H1 (cell line): ENCODE measurements around the gene LMAN2. TPM values are rescaled to one million over a fixed set of nuclear protein-coding genes. Genes with fewer than 3 reads are reported as not detected.

Source experiments
- EP300 ChIP-seq, 2 experiments: IDR thresholded peaks; 1 replicate in 1 of 2; 2 replicates in 1 of 2; pipeline ENCODE4 v1.6.1; 2011 to 2012; ENCODE audit warnings: low read depth in 2 of 2, low read length in 2 of 2, mild to moderate bottlenecking in 2 of 2, borderline replicate concordance in 1 of 2, inconsistent platforms in 1 of 2, moderate library complexity in 1 of 2
- HDAC2 ChIP-seq, 2 experiments: fragments of 300-600 bp in 1 of 2; sonication (generic) in 1 of 2; IDR thresholded peaks; 2 replicates each; pipeline ENCODE4 v1.6.1; 2011 to 2012; ENCODE audit warnings: low read depth in 2 of 2, low read length in 2 of 2, mild to moderate bottlenecking in 2 of 2, moderate library complexity in 2 of 2, borderline replicate concordance in 1 of 2, inconsistent platforms in 1 of 2
- KDM5A ChIP-seq: fragments of 200-600 bp; IDR thresholded peaks from 2 replicates; pipeline ENCODE4 v1.7.1; 2012; ENCODE audit warnings: mild to moderate bottlenecking, low read length, inconsistent platforms, mixed read lengths
- MAFK ChIP-seq: IDR thresholded peaks from 2 replicates; pipeline ENCODE4 v1.6.1; 2012; ENCODE audit warnings: low read depth, mild to moderate bottlenecking, improper control_type of control experiment, low read length
- NANOG ChIP-seq: IDR thresholded peaks from 2 replicates; pipeline ENCODE4 v1.6.1; 2011; ENCODE audit warnings: low read length, low read depth, mild to moderate bottlenecking, inconsistent platforms; ENCODE audit not compliant: insufficient read depth, poor library complexity, severe bottlenecking
- POLR2AphosphoS5 ChIP-seq: IDR thresholded peaks from 2 replicates; pipeline ENCODE4 v1.6.1; 2011; ENCODE audit warnings: low read depth, low read length
- RNF2 ChIP-seq: fragments of 200-900, 300-1000 bp; sonication (generic); IDR thresholded peaks from 2 replicates; pipeline ENCODE4 v1.7.1; 2016; ENCODE audit warnings: borderline replicate concordance, low read depth, mild to moderate bottlenecking, antibody characterized with exemption, low read length; ENCODE audit not compliant: poor library complexity, severe bottlenecking; ENCODE audit errors: missing control alignments
- TEAD4 ChIP-seq: IDR thresholded peaks from 2 replicates; pipeline ENCODE4 v1.6.1; 2012; ENCODE audit warnings: low read depth, low read length, inconsistent platforms, mixed read lengths
- polyA plus RNA-seq, 7 experiments: library from polyadenylated mRNA; depleted of rRNA in 3 of 7; stranded (reverse) in 5 of 7; unstranded in 2 of 7; fragments of >200 nt in 5 of 7; fragments of 200-250 nt in 2 of 7; gene quantifications; 1 replicate in 5 of 7; 2 replicates in 1 of 7; 4 replicates in 1 of 7; pipeline versions ENCODE4 v1.2.1 to v1.2.3, GENCODE V29; 2011 to 2013; ENCODE audit warnings: missing spikeins in 2 of 7, mixed read lengths in 2 of 7
- total RNA-seq: library from RNA; stranded (reverse); fragmentation: NEBNext Ultra II Directional; extraction: Animal tissue kit (Norgen Biotek cat#: 25700); gene quantifications from 2 replicates; pipeline ENCODE4 v1.2.1, GENCODE V29; 2021
- TF ChIP-seq, protein P1 (sequence below): fragments of 300-600 bp; sonication (generic); IDR thresholded peaks from 2 replicates; pipeline ENCODE4 v1.7.1; 2012; ENCODE audit warnings: low read length, moderate library complexity, mild to moderate bottlenecking, inconsistent platforms; ENCODE audit not compliant: insufficient replicate concordance

The LMAN2 gene
- total and polyA plus RNA-seq, 2 of the 8 experiments (the other 6 are each of a cell fraction or from before 2014, with no cell fraction given) = 116 to 225 TPM

- no peak for TF ChIP-seq NANOG
- TF ChIP-seq POLR2AphosphoS5 = no peak
- no peak for TF ChIP-seq RNF2
- TF ChIP-seq MAFK = no peak
- TF ChIP-seq EP300 (IDR thresholded peaks at IDR 0.05; ENCODE audit: borderline replicate concordance in 1 of 2, low read depth in 2 of 2, low read length in 2 of 2) = no peak
- no peak for TF ChIP-seq KDM5A
- TF ChIP-seq, protein P1, sequence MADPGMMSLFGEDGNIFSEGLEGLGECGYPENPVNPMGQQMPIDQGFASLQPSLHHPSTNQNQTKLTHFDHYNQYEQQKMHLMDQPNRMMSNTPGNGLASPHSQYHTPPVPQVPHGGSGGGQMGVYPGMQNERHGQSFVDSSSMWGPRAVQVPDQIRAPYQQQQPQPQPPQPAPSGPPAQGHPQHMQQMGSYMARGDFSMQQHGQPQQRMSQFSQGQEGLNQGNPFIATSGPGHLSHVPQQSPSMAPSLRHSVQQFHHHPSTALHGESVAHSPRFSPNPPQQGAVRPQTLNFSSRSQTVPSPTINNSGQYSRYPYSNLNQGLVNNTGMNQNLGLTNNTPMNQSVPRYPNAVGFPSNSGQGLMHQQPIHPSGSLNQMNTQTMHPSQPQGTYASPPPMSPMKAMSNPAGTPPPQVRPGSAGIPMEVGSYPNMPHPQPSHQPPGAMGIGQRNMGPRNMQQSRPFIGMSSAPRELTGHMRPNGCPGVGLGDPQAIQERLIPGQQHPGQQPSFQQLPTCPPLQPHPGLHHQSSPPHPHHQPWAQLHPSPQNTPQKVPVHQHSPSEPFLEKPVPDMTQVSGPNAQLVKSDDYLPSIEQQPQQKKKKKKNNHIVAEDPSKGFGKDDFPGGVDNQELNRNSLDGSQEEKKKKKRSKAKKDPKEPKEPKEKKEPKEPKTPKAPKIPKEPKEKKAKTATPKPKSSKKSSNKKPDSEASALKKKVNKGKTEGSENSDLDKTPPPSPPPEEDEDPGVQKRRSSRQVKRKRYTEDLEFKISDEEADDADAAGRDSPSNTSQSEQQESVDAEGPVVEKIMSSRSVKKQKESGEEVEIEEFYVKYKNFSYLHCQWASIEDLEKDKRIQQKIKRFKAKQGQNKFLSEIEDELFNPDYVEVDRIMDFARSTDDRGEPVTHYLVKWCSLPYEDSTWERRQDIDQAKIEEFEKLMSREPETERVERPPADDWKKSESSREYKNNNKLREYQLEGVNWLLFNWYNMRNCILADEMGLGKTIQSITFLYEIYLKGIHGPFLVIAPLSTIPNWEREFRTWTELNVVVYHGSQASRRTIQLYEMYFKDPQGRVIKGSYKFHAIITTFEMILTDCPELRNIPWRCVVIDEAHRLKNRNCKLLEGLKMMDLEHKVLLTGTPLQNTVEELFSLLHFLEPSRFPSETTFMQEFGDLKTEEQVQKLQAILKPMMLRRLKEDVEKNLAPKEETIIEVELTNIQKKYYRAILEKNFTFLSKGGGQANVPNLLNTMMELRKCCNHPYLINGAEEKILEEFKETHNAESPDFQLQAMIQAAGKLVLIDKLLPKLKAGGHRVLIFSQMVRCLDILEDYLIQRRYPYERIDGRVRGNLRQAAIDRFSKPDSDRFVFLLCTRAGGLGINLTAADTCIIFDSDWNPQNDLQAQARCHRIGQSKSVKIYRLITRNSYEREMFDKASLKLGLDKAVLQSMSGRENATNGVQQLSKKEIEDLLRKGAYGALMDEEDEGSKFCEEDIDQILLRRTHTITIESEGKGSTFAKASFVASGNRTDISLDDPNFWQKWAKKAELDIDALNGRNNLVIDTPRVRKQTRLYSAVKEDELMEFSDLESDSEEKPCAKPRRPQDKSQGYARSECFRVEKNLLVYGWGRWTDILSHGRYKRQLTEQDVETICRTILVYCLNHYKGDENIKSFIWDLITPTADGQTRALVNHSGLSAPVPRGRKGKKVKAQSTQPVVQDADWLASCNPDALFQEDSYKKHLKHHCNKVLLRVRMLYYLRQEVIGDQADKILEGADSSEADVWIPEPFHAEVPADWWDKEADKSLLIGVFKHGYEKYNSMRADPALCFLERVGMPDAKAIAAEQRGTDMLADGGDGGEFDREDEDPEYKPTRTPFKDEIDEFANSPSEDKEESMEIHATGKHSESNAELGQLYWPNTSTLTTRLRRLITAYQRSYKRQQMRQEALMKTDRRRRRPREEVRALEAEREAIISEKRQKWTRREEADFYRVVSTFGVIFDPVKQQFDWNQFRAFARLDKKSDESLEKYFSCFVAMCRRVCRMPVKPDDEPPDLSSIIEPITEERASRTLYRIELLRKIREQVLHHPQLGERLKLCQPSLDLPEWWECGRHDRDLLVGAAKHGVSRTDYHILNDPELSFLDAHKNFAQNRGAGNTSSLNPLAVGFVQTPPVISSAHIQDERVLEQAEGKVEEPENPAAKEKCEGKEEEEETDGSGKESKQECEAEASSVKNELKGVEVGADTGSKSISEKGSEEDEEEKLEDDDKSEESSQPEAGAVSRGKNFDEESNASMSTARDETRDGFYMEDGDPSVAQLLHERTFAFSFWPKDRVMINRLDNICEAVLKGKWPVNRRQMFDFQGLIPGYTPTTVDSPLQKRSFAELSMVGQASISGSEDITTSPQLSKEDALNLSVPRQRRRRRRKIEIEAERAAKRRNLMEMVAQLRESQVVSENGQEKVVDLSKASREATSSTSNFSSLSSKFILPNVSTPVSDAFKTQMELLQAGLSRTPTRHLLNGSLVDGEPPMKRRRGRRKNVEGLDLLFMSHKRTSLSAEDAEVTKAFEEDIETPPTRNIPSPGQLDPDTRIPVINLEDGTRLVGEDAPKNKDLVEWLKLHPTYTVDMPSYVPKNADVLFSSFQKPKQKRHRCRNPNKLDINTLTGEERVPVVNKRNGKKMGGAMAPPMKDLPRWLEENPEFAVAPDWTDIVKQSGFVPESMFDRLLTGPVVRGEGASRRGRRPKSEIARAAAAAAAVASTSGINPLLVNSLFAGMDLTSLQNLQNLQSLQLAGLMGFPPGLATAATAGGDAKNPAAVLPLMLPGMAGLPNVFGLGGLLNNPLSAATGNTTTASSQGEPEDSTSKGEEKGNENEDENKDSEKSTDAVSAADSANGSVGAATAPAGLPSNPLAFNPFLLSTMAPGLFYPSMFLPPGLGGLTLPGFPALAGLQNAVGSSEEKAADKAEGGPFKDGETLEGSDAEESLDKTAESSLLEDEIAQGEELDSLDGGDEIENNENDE = no peak
- no peak for TF ChIP-seq HDAC2 (IDR thresholded peaks at IDR 0.05; ENCODE audit: borderline replicate concordance in 1 of 2, low read depth in 2 of 2, low read length in 2 of 2)
- TF ChIP-seq TEAD4 = no peak
These were observed 57.5 kb downstream of the LMAN2 start (continued) for GRCh38 chr5:177293819-177294581.
